Measurements from ENCODE around the gene DCAKD.

DNA sequence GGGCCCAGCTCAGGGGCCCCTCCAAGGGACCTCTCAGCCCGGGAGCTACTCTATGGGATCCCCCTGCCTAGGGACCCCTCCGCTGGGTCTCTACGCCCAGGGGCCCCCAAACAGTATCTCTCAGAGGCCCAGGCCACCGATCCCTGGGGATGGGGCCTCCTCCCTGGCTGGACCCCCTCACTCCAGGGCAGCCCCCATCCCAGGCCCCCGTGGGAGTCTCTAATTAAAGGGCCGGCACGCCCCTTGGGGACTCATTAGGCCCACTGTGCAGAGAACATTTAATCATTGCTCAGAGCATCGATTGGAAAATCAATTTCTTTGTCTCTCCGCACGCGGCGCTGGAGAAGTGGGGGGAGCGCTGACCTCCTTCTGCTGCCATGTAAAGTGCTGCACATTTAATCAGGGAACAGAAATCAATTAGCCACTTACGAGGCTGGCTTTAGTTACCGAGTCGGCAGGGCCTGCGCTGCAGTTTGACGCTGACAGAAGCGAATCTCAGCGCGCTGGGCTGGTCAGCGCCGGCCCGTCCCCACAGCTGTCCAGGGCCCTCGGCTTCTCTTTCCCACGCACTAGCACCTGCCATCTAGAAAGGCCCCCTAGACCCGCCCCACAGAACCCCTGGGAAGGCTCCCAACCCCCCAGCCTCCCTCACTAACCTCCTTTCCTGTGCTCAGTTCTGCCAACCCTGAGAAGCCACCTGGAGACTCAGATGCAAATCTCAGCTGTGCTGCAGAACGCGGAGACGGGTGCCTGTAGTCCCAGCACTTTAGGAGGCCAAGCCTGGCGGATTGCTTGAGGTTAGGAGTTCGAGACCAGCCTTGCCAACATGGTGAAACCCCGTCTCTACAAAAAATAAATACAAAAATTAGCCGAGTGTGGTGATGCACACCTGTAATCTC, 63.1 kb downstream of the DCAKD start:
- TF ChIP-seq ZNF8 (CRISPR knock-in tag; IDR thresholded peaks at IDR 0.05) (no peak), CSDC2 (CRISPR knock-in tag; IDR thresholded peaks at IDR 0.05) (no peak), ZFP30 (CRISPR knock-in tag; IDR thresholded peaks at IDR 0.05) (no peak), OSR1 (CRISPR knock-in tag; IDR thresholded peaks at IDR 0.05) (no peak), ZFP3 (CRISPR knock-in tag; IDR thresholded peaks at IDR 0.05) (no peak), PPARA (CRISPR knock-in tag; IDR thresholded peaks at IDR 0.05; ENCODE audit: borderline replicate concordance) (no peak), TCF4 (CRISPR knock-in tag; IDR thresholded peaks at IDR 0.05; ENCODE audit: borderline replicate concordance) (no peak), ARNTL (CRISPR knock-in tag; IDR thresholded peaks at IDR 0.05; ENCODE audit: borderline replicate concordance, low read depth) (no peak)

Measured in SK-N-SH treated with all-trans-retinoic acid at 6 μM for 48 hours (cell line).